Gastrocnemius medialis (tissue), 4 donors: ENCODE measurements around the gene ITGAE.

Experiments used
- POLR2A ChIP-seq, 2 donors: fragments of 450-650 bp; IDR thresholded peaks; one replicate each; pipeline ENCODE4 v1.6.1; 2017; ENCODE audit warnings: antibody characterized with exemption in 2 of 2, mild to moderate bottlenecking in 2 of 2, moderate library complexity in 2 of 2
- TF ChIP-seq, protein P1 (sequence below), 5 experiments: fragments of 450-650 bp in 3 of 5; fragments of 200-600 bp in 2 of 5; sonication (generic) in 2 of 5; IDR thresholded peaks in 4 of 5; conservative IDR thresholded peaks in 1 of 5; 1 replicate in 4 of 5; 2 replicates in 1 of 5; pipeline ENCODE4 v1.5.1; 2016 to 2019; ENCODE audit warnings: antibody characterized with exemption in 5 of 5, mild to moderate bottlenecking in 3 of 5, moderate library complexity in 3 of 5

DNA sequence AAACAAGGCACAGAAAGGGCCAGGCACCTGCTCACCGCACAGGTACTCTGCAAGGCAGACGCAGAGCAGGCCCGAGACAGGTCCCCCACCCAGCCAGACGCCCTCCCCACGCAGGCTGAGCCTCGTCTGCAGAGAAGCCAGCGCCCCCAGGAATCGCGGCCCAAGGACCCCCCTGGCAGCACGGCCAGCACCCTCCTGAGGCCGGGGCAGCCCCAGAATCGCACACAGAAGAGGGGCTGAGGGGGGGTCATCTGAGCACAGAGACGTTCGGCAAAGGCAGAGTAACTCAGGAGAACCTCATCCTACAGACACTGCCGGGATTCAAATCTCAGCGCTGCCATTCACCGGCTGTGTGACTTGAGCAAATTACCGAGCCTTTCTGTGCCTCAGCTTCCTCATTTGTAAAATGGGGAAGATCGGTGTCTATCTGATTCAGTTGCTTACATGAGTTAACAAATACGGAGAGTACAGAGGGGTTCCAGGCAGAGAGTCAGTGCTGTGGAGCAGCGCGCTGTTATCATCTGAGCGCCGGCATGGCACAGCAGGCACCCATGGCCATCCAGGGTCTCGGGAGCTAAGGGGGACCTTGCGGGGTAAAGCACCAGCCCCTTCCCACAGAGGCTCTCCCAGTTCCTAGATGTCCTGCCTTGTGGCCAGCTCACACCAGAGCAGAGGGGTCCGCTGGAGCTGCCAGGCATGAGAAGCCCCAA lies 122.0 kb downstream of the ITGAE start:
- TF ChIP-seq, protein P1, sequence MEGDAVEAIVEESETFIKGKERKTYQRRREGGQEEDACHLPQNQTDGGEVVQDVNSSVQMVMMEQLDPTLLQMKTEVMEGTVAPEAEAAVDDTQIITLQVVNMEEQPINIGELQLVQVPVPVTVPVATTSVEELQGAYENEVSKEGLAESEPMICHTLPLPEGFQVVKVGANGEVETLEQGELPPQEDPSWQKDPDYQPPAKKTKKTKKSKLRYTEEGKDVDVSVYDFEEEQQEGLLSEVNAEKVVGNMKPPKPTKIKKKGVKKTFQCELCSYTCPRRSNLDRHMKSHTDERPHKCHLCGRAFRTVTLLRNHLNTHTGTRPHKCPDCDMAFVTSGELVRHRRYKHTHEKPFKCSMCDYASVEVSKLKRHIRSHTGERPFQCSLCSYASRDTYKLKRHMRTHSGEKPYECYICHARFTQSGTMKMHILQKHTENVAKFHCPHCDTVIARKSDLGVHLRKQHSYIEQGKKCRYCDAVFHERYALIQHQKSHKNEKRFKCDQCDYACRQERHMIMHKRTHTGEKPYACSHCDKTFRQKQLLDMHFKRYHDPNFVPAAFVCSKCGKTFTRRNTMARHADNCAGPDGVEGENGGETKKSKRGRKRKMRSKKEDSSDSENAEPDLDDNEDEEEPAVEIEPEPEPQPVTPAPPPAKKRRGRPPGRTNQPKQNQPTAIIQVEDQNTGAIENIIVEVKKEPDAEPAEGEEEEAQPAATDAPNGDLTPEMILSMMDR (IDR thresholded peaks at IDR 0.05 in 4 of 5, conservative IDR thresholded peaks at IDR 0.05 in 1 of 5): no peak
- TF ChIP-seq POLR2A (IDR thresholded peaks at IDR 0.05): no peak
